ENCODE data around the gene ABCF2.

GRCh38 chr7:151264615-151265014, 37.6 kb upstream of the ABCF2 start:
- TF ChIP-seq HDGF (IDR thresholded peaks at IDR 0.05; ENCODE audit: borderline replicate concordance) (no peak), TARDBP (IDR thresholded peaks at IDR 0.05) (no peak), FOXK2 (IDR thresholded peaks at IDR 0.05) (no peak), SP1 (IDR thresholded peaks at IDR 0.05) (no peak), NFRKB (IDR thresholded peaks at IDR 0.05) (no peak), FOXA1 (IDR thresholded peaks at IDR 0.05) (no peak), CTBP1 (IDR thresholded peaks at IDR 0.05; ENCODE audit: borderline replicate concordance) (no peak), BHLHE40 (IDR thresholded peaks at IDR 0.05; ENCODE audit: borderline replicate concordance) (no peak), SUZ12 (IDR thresholded peaks at IDR 0.05) (no peak), FOXM1 (IDR thresholded peaks at IDR 0.05; ENCODE audit: borderline replicate concordance) (no peak), ELF4 (IDR thresholded peaks at IDR 0.05) (no peak), ARNT (IDR thresholded peaks at IDR 0.05) (no peak), LEF1 (IDR thresholded peaks at IDR 0.05; ENCODE audit: borderline replicate concordance) (no peak), PKNOX1 (IDR thresholded peaks at IDR 0.05) (no peak)
